Dermis microvascular lymphatic vessel endothelial cell (primary cell): ENCODE measurements around the gene H1-8. TPM values are rescaled to one million over a fixed set of nuclear protein-coding genes. Genes with fewer than 3 reads are reported as not detected.

Experiments used
- DNase-seq, 2 donors: peaks; one replicate each; pipeline versions ENCODE4 v3.0.0 to v3.0.0-alpha.2; 2010; ENCODE audit warnings: low read depth in 2 of 2
- total RNA-seq: library from RNA; depleted of rRNA; stranded (reverse); fragments of >200 nt; gene quantifications from 2 replicates; pipeline ENCODE4 v1.2.1, GENCODE V29; 2014

Gene H1-8
- total RNA-seq, 1 donor from 2014 or later = not detected

DNA sequence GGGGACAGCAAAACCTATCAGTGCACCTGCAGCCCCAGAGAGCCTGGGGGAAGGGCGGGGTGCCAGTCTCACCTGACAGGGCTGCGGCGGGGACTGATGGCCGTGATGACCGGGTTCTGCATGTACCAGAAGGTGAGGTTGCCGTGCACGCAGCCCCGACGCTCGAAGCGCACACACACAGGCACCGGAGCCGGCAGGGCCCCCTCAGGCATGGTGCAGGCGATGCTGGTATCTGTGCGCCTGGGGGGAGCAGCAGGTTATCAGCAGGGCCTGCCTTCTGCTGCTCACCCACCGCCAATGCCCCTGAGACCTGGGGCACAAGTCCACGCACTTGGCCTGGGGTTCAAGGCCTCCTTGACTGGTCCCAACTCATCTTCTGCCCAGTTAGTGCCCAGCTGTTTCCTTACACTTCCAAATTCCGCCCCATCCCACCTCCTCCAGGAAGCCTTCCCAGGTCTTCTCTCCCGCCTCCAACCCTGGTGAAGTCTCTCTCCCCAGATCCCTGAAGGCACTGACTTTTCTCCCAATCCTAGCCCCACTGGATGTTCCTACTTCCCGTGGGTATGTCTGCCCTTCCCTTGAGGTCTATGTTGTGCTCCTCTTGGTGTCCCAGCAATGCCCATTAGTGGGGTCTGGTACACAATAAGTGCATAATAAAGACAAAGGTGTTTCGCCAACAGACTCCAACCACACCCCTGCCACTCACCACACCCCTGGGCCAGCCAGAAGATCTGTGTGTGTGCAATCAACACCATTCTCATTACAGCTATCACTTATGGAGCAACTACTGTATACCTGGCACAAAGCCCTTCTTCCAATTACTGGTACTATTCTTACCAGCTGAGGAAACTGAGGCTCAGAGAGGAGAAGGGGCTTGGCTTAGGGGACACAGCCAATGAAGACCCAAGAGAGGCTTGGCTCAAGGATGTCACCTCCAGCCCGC is 28.9 kb downstream of the H1-8 start:
- DNase-seq = no peak

- no peak for DNase-seq
Observed at GRCh38 chr3:129572603-129573002, 29.6 kb downstream of the H1-8 start.

GRCh38 chr3:129573493-129573892 is 30.5 kb downstream of the H1-8 start:
- no peak for DNase-seq

DNA sequence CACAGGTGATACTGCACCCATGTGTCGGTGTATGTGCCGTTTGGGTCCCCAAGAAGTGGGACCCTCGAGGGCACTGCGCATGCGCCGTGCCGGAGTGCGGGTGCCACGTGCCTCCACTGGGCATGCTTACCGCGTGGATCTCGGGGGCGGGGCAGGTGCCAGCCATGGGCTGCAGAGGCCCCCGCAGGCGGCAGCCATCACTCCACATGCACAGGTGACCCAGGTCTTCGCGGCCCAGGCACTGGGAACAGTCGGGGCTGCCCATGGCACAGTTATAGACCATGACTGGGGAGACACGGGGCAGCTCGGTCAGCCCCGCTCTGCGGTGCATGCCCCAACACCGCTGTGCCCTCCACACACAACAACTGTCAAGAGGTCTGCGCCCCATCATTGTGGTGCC is 31.2 kb downstream of the H1-8 start:
- DNase-seq = no peak

- DNase-seq = no peak
Observed at GRCh38 chr3:129575233-129575996, 32.4 kb downstream of the H1-8 start.

DNA sequence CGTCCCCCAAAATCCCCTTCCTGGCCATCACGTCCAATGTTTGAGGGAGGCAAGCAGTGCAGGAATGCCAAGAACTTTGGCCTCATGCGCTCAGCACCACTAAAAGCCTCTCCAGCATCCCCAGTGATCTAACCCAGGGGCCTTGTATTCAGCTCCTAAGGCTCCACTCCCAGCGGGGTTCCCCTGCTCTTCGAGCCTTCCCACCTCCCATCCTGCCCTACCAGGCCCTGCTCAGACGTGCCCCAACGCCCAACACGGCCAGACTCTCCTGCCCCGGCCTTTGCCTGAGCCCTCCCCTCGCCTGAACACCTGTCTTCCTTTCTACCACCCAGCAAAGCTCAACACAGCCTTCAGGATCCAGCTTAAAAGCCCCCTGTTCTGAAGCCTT is 33.0 kb downstream of the H1-8 start:
- no peak for DNase-seq

DNA sequence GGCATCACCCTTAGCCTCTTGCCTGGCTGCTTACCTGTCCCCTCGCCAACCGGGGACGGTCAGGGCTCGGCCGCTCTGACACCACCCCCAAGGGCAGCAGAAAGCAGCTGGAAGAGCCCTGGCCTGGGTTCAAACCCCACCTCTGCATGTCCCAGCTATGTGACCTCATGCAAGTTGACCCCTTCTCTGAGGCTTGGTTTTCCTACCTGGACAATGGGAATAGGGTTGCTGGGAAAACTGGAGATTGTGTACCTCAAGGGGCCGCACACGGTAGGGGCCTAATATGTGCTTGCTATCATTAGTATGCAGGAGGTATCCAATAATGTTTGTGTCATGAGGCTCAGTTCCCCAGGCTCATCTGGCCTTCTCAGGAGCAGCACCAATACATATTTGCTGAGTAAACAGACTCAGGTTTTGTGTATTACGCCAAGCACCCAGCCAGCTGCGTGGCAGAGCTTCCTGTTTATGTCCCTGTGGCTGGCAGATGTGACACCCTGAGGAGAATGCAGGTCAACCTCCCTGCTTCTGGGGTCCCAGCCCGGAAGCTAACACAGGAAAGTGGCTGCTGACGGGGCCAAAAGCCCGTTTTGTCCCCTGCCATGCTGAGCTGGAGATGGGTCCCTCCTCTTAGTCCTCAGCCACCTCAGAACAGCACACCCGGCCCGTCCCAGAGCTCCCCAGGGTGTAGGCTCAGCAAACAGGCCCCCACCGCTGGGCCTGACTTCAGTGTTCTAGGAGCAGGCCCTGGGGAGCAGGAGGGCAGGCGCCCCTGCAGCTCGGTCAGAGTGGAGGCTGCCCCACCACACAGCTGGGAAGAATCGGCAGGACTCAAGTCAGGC is 33.8 kb downstream of the H1-8 start:
- peak in 1 of 2 donors; percentile 50 for DNase-seq

- DNase-seq = no peak
Observed at GRCh38 chr3:129577366-129577765, 34.4 kb downstream of the H1-8 start.

DNA sequence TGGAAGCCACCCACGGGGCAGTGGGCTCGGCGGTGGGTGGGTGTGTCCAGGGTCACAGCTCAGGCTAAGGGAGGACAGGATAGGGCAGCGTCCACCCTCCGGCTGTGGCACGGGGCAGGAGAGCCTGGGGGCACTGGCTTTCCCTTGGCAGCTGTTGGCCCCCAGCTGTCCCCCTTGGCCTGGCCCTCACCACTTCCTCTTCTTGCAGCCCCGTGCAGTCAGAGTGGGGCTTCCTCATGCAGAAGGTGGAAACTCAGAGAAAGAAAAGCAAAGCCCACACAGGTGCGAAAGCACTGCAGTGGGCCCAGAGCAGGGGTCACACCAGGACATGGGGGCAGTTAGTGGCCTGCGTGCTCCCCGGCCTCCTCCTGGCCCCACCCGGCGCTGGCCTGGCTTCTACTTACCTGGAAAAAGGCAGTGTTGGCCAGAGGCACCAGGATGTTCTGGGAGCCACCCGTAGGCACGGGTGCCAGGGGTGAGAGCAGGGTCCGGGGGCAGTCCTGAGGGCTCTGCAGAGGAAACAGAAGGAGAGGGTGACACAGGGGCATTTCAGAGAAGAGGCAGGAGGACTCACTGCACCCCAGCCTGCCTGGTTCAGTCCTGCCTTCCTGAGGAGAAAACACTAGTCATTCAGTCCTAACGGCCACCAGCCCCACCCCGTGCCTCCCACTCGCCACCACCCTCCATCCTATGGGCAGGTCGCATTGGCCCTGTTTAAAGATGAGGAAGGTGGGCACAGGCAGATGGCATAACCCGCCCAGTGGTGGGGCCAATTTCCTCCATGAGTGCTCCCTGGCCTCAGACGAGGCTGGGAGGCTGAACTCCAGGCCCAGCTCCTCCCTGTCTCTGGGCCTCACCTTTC is 35.2 kb downstream of the H1-8 start:
- no peak for DNase-seq

DNA sequence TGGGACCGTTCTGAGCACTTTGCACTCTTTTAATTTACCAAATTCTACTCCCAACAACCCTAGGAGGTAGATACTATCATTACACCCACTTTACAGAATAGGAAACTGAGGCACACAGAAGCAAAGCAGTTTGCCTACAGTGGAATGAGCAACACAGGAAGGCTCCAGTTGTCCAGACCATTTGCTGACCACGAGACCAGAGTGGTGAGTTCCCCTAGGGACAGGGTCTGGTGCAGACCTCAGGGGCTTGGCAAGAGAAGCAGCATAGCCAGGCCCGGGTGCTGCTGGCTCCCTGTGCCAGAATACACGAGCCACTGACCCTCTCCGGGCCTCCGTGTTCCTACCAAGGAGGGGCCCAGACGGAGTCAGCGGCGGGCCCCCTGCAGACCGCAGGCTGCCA is 37.0 kb downstream of the H1-8 start:
- no peak for DNase-seq

- DNase-seq = no peak
Observed at GRCh38 chr3:129581623-129582022, 38.6 kb downstream of the H1-8 start.

- no peak for DNase-seq
Observed at GRCh38 chr3:129582799-129583198, 39.8 kb downstream of the H1-8 start.

GRCh38 chr3:129583289-129583688 is 40.3 kb downstream of the H1-8 start:
- DNase-seq = no peak

- no peak for DNase-seq
Observed at GRCh38 chr3:129584631-129585030, 41.7 kb downstream of the H1-8 start.

DNA sequence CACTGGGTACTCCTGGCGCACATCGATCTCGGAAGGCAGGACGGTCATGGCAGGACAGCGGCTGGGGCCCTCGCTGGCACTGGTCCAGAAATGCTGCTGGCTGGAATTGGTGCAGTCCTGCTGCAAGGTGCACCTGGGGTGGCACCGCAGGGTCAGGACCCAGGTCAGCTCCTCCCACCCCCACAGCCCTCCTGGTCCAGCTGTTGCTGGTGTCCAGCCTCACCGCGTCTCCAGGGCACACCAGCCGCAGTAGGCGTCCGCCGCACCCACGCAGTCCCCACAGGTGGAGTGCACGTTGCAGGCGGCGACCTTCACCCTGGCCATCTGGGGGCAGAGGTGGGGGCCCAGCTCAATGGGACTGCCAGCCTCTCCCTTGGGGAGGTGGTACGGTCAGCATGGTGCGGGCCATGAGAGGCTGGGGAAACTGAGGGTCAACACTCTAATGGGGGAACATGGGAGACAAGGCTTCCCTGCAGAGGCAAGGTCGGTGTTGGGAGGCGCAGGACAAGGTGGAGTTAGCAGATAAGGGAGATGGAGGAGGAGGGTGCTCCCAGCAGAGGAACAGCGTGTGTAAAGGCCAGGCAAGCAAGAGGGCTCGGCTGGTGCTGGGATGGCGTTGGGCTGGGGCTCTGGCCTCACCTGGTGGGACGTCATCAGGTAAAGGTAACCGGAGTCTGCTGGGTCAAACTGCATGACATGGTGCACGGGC is 43.1 kb downstream of the H1-8 start:
- no peak for DNase-seq

DNA sequence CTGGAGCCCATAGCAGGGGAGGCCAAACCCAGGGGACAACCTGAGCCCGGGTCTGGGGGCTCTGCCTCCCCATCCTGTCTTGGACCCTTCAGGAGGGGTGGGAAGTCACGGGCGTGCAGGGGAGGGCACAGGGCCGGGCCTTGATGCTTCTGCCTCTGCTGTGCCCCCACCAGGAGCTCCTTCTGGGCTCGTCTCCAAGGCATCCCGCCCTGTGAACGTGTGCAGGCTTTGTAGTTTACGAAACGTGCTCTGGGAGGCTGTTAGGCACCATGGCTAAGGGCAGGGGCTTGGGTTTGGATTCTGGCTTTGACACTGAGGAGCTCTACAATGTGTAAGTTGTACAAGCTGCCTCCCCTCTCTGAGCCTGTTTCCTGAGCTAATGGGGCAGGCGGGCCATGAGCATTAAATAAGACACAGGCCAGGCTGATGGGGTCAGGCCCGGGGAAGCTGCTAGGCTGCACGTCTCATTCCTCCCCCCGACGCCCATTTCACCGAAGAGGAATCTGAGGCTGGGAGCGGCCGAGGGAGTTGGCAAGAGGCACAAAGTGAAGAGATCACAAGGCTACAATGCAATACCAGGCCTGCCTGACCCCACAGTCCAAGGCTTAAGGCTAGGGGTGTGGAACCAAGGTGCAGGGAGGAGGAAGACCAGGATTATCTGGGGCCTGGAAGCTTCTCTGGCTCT is 43.9 kb downstream of the H1-8 start:
- DNase-seq = no peak

- no peak for DNase-seq
Observed at GRCh38 chr3:129587566-129588210, 44.7 kb downstream of the H1-8 start.

DNA sequence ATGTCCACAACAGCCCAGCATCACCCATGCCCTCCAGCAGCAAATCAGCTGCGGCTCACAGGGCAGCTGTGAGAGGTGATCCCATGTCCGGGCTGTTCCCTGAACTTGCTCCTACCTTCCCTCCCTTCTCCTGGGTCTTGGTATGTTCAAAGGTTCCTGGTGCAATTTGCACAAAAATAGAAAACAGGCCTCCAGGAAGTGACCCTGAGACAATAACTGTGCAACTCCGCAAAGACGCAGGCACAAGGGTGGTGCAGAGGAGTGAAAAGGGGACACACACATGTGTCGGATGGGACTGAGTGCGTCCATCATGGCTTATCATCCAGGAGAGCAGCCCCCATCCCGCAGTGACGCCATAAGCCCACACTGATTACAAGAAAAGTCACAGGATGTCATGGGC is 47.2 kb downstream of the H1-8 start:
- no peak for DNase-seq

DNA sequence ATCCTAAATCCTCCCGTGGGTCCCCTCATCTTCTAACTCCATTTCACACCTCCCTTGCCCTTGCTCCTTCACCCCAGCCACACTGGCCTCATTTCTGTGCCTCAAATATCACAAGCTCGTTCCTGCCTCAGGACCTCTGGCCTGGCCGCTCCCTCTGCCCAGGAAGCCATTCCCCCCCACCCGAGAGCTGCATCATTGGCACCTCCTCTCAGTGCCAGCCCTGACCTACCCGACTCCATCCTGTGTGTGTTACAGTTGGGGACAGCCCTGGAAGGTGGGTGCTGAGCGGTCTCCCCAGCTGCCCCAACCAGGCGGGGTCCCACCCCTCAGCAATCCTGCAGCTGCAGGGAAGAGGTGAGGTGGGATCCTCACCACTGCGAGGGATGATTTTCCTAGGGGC is 49.0 kb downstream of the H1-8 start:
- DNase-seq = peak in 1 of 2 donors; percentile 20
